Choroid plexus epithelial cell (primary cell): ENCODE data around the gene AADACL4.
A peak's percentile ranks its signal among the peaks of the same experiment; 100 is the strongest.

Experiments
- DNase-seq: peaks from one replicate; pipeline ENCODE4 v3.0.0-alpha.2; 2010; ENCODE audit warnings: low read depth
- H3K4me3 ChIP-seq: 2 replicates; pipeline ENCODE4 v1.5.1; 2011; ENCODE audit warnings: low read depth, mild to moderate bottlenecking, control low read depth, low read length, moderate library complexity
- CTCF ChIP-seq: conservative IDR thresholded peaks from 2 replicates; pipeline ENCODE4 v1.5.1; 2011; ENCODE audit warnings: low read depth, mild to moderate bottlenecking, control low read depth, inconsistent platforms, low read length, moderate library complexity

AADACL4 gene

GRCh38 chr1:12629511-12629956 lies 14.4 kb upstream of the AADACL4 start:
- TF ChIP-seq CTCF, result no peak
- no peak overlapping the region for H3K4me3 ChIP-seq
- no peak for DNase-seq

DNA sequence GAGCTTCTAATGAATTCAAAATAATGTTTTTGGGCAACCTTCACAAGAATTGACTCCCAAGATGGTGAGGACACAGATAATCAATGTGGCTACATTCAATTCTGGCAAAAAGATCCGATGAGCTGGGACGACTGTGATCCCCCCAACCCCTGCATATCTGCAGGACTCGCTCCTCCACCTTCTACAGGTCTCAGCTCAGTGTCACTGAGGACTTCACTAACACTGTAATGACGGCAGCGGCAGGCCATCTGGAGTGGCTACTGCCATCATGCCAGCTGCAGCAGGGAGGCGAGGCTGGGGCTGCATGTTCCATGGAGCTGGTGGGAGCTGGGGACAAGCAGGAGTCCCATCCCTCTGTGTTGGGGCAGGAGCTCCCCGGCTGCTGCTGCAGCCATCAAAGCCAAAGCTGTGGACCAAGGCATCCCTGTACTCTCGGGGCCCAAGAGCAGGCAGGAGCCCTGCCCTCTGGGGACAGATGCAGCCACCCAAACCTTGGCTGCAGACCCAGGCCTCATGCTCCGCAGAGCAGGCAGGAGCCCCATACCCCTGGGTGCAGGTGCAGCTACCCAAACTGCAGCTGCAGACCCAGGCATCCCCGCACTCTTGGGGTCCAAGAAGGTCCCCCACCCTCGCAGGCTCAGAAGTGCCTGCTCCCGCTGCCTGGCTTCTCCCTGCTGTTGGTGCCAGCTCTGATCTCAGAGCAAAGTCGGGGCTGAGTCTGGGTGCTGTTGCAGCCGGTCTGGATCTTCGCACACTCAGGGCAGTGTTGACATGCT lies 13.7 kb upstream of the AADACL4 start:
- DNase-seq, result no peak
- no peak overlapping the region for H3K4me3 ChIP-seq
- TF ChIP-seq CTCF, result no peak

GRCh38 chr1:12630946-12631530 lies 12.8 kb upstream of the AADACL4 start:
- no peak overlapping the region for H3K4me3 ChIP-seq

GRCh38 chr1:12631571-12631970 lies 12.3 kb upstream of the AADACL4 start:
- no peak for TF ChIP-seq CTCF
- no peak for DNase-seq
- H3K4me3 ChIP-seq, result no peak overlapping the region

More at GRCh38 chr1:12630946-12631530, 12.8 kb upstream of the AADACL4 start:
- TF ChIP-seq CTCF, result peak; percentile 23
- peak; percentile 75 for DNase-seq

- DNase-seq, result no peak
- TF ChIP-seq CTCF, result no peak
- no peak overlapping the region for H3K4me3 ChIP-seq
Observed at GRCh38 chr1:12634156-12634555, 9.7 kb upstream of the AADACL4 start.

- DNase-seq, result no peak
- H3K4me3 ChIP-seq, result no peak overlapping the region
- no peak for TF ChIP-seq CTCF
Observed at GRCh38 chr1:12634696-12635202, 9.1 kb upstream of the AADACL4 start.
